ENCODE measurements around the gene BTBD10. TPM values are rescaled to one million over a fixed set of nuclear protein-coding genes. Genes with fewer than 3 reads are reported as not detected.

BTBD10 gene
- polyA plus RNA-seq, 1 donor from 2014 or later: 143 TPM

GRCh38 chr11:13364388-13364787 lies 98.6 kb downstream of the BTBD10 start:
- Histone ChIP-seq H3K27me3 (ENCODE audit: insufficient read depth, low read depth, low read length) (no peaks in the 10 kb centered on the region), H2AFZ (ENCODE audit: low read depth, low read length) (no peak overlapping the region), H3K4me2 (ENCODE audit: low read length) (no peak overlapping the region), H3K79me2 (replicated peaks; ENCODE audit: insufficient read depth, low read length) (no peaks in the 10 kb centered on the region), H3K9me2 (ENCODE audit: insufficient read depth, low read length) (no peaks in the 10 kb centered on the region), H3K27ac (ENCODE audit: low read length) (no peak overlapping the region), H3K36me3 (ENCODE audit: insufficient read depth, low read length) (peaks cover 3% of the 10 kb centered on the region), H4K20me1 (ENCODE audit: insufficient read depth) (no peaks in the 10 kb centered on the region), H3F3A (ENCODE audit: insufficient read depth, low read length, poor library complexity, severe bottlenecking) (no peaks in the 10 kb centered on the region), H3K9me3 (ENCODE audit: low read length) (no peaks in the 10 kb centered on the region), H3K4me3 (ENCODE audit: low read length) (no peak overlapping the region), H3K9ac (ENCODE audit: low read length) (no peak overlapping the region)
- TF ChIP-seq POLR2AphosphoS5 (IDR thresholded peaks at IDR 0.05) (no peak), CTCF (IDR thresholded peaks at IDR 0.05; ENCODE audit: poor library complexity, severe bottlenecking) (no peak), EP300 (conservative IDR thresholded peaks at IDR 0.05; ENCODE audit: poor library complexity, severe bottlenecking) (no peak)

- Histone ChIP-seq H3K9me3 (ENCODE audit: low read length) (no peaks in the 10 kb centered on the region), H3F3A (ENCODE audit: insufficient read depth, low read length, poor library complexity, severe bottlenecking) (no peaks in the 10 kb centered on the region), H3K9ac (ENCODE audit: low read length) (no peak overlapping the region), H3K4me2 (ENCODE audit: low read length) (no peak overlapping the region), H3K9me2 (ENCODE audit: insufficient read depth, low read length) (no peaks in the 10 kb centered on the region), H3K27me3 (ENCODE audit: insufficient read depth, low read depth, low read length) (no peaks in the 10 kb centered on the region), H3K4me3 (ENCODE audit: low read length) (no peak overlapping the region), H3K27ac (ENCODE audit: low read length) (no peak overlapping the region), H3K36me3 (ENCODE audit: insufficient read depth, low read length) (no peaks in the 10 kb centered on the region), H2AFZ (ENCODE audit: low read depth, low read length) (no peak overlapping the region), H4K20me1 (ENCODE audit: insufficient read depth) (no peaks in the 10 kb centered on the region), H3K79me2 (replicated peaks; ENCODE audit: insufficient read depth, low read length) (no peaks in the 10 kb centered on the region)
- TF ChIP-seq TAF1 (IDR thresholded peaks at IDR 0.05; ENCODE audit: low read depth) (no peak), POLR2AphosphoS5 (IDR thresholded peaks at IDR 0.05) (no peak), RAD21 (conservative IDR thresholded peaks at IDR 0.05) (no peak), EP300 (conservative IDR thresholded peaks at IDR 0.05; ENCODE audit: poor library complexity, severe bottlenecking) (no peak), EZH2 (IDR thresholded peaks at IDR 0.05; ENCODE audit: borderline replicate concordance, insufficient read depth, low read length, poor library complexity, severe bottlenecking) (no peak), REST (IDR thresholded peaks at IDR 0.05; ENCODE audit: borderline replicate concordance) (no peak), CTCF (IDR thresholded peaks at IDR 0.05; ENCODE audit: poor library complexity, severe bottlenecking) (no peak), MXI1 (conservative IDR thresholded peaks at IDR 0.05; ENCODE audit: poor library complexity, severe bottlenecking) (no peak), SMC3 (conservative IDR thresholded peaks at IDR 0.05; ENCODE audit: poor library complexity) (no peak)
Observed at GRCh38 chr11:13362596-13363109, 100.4 kb downstream of the BTBD10 start.

All from neural cell (in vitro differentiated cells).